K562 (cell line): Measurements from ENCODE around the gene GYS1. TPM values are rescaled to one million over a fixed set of nuclear protein-coding genes. Genes with fewer than 3 reads are reported as not detected.

ENCODE experiments used
- ARID4B ChIP-seq: sonication (generic); formaldehyde crosslinking; IDR thresholded peaks from 2 replicates; pipeline ENCODE4 v1.8.0; 2022; ENCODE audit warnings: mild to moderate bottlenecking, missing genetic modification reagents
- BCL6 ChIP-seq: fragments of 250-450 bp; sonication (Bioruptor Pico); IDR thresholded peaks from 2 replicates; pipeline ENCODE4 v1.4.0; 2020
- CHD2 ChIP-seq: IDR thresholded peaks from 2 replicates; pipeline ENCODE4 v1.6.1; 2011; ENCODE audit warnings: low read depth, low read length
- GABPB1 ChIP-seq: sonication (generic); formaldehyde crosslinking; IDR thresholded peaks from 2 replicates; pipeline ENCODE4 v1.8.0; 2022; ENCODE audit warnings: mild to moderate bottlenecking, missing genetic modification reagents
- MGA ChIP-seq: fragments of 450-650 bp; IDR thresholded peaks from 2 replicates; pipeline ENCODE4 v1.6.1; 2016; ENCODE audit warnings: mild to moderate bottlenecking, moderate library complexity
- THRA ChIP-seq: fragments of 450-650 bp; IDR thresholded peaks from 2 replicates; pipeline ENCODE4 v1.6.1; 2017; ENCODE audit warnings: mild to moderate bottlenecking, moderate library complexity
- TOE1 ChIP-seq, 2 experiments: fragments of 450-650 bp in 1 of 2; sonication (generic) in 1 of 2; formaldehyde crosslinking in 1 of 2; IDR thresholded peaks; 2 replicates each; pipeline versions ENCODE4 v1.7.1 to v1.8.0; 2016 to 2022; ENCODE audit warnings: borderline replicate concordance in 2 of 2, mild to moderate bottlenecking in 2 of 2, antibody characterized with exemption in 1 of 2, inconsistent platforms in 1 of 2, low read depth in 1 of 2, missing genetic modification reagents in 1 of 2, moderate library complexity in 1 of 2
- ZZZ3 ChIP-seq: fragments of 450-650 bp; IDR thresholded peaks from 2 replicates; pipeline ENCODE4 v1.6.1; 2016; ENCODE audit warnings: antibody characterized with exemption, mild to moderate bottlenecking, moderate library complexity
- polyA plus RNA-seq, 8 experiments: library from polyadenylated mRNA; depleted of rRNA in 4 of 8; stranded (reverse) in 5 of 8; unstranded in 3 of 8; fragments of >200 nt; fragmentation: Nextera tagmentation in 2 of 8; fragmentation: Illumina TruSeq in 1 of 8; extraction: Ambion mirVana in 2 of 8; extraction: Trizol in 1 of 8; gene quantifications; 2 replicates each; pipeline versions ENCODE4 v1.2.1 to v1.2.3, GENCODE V29; 2011 to 2014; ENCODE audit warnings: inconsistent platforms in 1 of 8, missing spikeins in 1 of 8
- total RNA-seq, 7 experiments: library from RNA; depleted of rRNA in 6 of 7; stranded (reverse); fragments of >200 nt in 6 of 7; fragmentation: Illumina TruSeq in 2 of 7; extraction: Trizol in 2 of 7; gene quantifications; 2 replicates each; pipeline versions ENCODE4 v1.2.1 to v1.2.3, GENCODE V29; 2011 to 2021; ENCODE audit warnings: low replicate concordance in 1 of 7

Gene GYS1
- total and polyA plus RNA-seq, 9 of the 15 experiments (the other 6 are each of a cell fraction or from before 2014, with no cell fraction given), result 1.9 to 31.1 (median 15.2) TPM

- TF ChIP-seq MGA (peak; percentile 71; the same call in 1 of the 2 replicates), BCL6 (CRISPR knock-in tag) (no peak), ARID4B (CRISPR knock-in tag) (peak; percentile 82; the same call in 1 of the 2 replicates), TOE1 (IDR thresholded peaks at IDR 0.05; ENCODE audit: borderline replicate concordance) (peak; percentile 67), TOE1 (CRISPR knock-in tag; IDR thresholded peaks at IDR 0.05; ENCODE audit: borderline replicate concordance, low read depth) (0 out of 2 replicates have a peak, but pooled peaks have one; percentile 64), CHD2 (no peak), GABPB1 (CRISPR knock-in tag) (peak; percentile 45; the same call in 1 of the 2 replicates), ZZZ3 (no peak), THRA (no peak)
Measured at GRCh38 chr19:48962029-48962848, 30.9 kb downstream of the GYS1 start (continued).
